Measurements from ENCODE around the gene ADRA2C.
A peak's percentile ranks its signal among the peaks of the same experiment; 100 is the strongest.

The ADRA2C gene

DNA sequence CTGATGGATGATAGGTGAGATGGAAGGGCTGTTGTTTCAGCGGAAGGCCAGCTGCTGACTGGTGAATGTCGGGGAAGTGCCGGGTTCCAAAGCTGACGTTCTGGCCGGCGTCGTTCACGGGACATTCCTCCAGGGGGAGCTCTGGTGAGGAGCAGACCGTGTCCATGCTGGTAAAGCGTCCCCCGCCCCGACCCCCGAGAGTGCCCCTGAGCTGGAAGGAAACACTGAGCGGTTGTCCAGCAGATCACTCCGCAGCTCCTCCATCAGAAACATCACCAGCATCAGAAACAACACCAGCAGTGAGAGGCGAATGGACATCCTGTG, 18.6 kb upstream of the ADRA2C start:
- peaks cover 16% of the 10 kb centered on the region for H3K4me1 ChIP-seq (ENCODE audit: insufficient read depth, low read length)
- H3K4me3 ChIP-seq (ENCODE audit: low read length), result no peak overlapping the region
- H3K9me3 ChIP-seq (ENCODE audit: insufficient read depth, low read depth, low read length), result peaks cover 5% of the 10 kb centered on the region; the same call in 1 of the 2 replicates
- peaks cover 40% of the 10 kb centered on the region for H3K27me3 ChIP-seq (ENCODE audit: insufficient read depth, low read length)
- 23% methylated on average over 16 of the region's 16 CpGs for WGBS
- H3K36me3 ChIP-seq (ENCODE audit: insufficient read depth, low read length), result no peaks in the 10 kb centered on the region
- no peak overlapping the region for H3K27ac ChIP-seq (ENCODE audit: low read depth, low read length)
- no peak overlapping the region for H3K9ac ChIP-seq (ENCODE audit: low read depth, low read length)

DNA sequence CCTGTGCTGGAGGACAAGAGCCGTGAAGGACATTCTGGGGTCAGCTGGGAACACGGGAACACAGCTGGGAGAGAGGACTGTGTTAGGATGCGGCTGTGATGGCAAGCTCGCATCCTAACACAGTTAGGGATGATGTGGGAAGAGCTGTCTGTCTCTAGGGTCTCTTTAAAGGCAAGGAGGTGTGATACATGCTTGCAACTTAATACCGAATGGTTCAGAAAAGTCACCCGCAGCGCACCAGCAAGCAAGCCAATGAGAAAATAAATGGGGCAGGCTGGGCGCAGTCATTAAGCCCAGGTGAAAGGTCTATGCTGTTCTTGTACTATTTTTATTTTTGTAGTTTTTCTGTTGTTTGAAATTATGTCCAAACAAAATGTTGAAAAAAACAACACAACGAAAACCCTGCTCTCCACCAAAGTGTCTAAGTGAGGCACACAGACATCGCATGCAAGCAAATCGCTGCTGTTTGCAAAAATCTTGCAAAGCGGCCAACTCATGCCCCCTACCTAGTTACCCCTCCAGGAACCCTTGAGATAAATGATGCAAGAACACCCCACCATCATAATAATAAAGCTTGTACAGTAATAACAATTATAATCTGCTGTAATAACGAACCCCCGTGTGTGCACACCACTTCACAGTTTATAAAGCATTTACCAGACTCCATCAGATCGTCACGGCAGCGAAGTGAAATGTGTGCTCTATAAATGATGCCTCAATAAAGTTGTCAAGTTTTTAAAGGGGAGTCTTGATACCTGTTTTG, 17.9 kb upstream of the ADRA2C start:
- 87% methylated on average over 17 of the region's 17 CpGs for WGBS
- no peaks in the 10 kb centered on the region for H3K9me3 ChIP-seq (ENCODE audit: insufficient read depth, low read depth, low read length)
- H3K27me3 ChIP-seq (ENCODE audit: insufficient read depth, low read length), result peaks cover 40% of the 10 kb centered on the region
- no peak overlapping the region for H3K4me3 ChIP-seq (ENCODE audit: low read length)
- peaks cover 16% of the 10 kb centered on the region for H3K4me1 ChIP-seq (ENCODE audit: insufficient read depth, low read length)
- H3K36me3 ChIP-seq (ENCODE audit: insufficient read depth, low read length), result no peaks in the 10 kb centered on the region
- no peak overlapping the region for H3K9ac ChIP-seq (ENCODE audit: low read depth, low read length)
- no peak overlapping the region for H3K27ac ChIP-seq (ENCODE audit: low read depth, low read length)

- Histone ChIP-seq H3K9me3 (ENCODE audit: insufficient read depth, low read depth, low read length) (no peaks in the 10 kb centered on the region), H3K27me3 (ENCODE audit: insufficient read depth, low read length) (peaks cover 35% of the 10 kb centered on the region), H3K27ac (ENCODE audit: low read depth, low read length) (no peak overlapping the region), H3K4me1 (ENCODE audit: insufficient read depth, low read length) (peaks cover 20% of the 10 kb centered on the region), H3K4me3 (ENCODE audit: low read length) (no peak overlapping the region), H3K36me3 (ENCODE audit: insufficient read depth, low read length) (no peaks in the 10 kb centered on the region), H3K9ac (ENCODE audit: low read depth, low read length) (no peak overlapping the region)
- WGBS, result 91% methylated on average over 12 of the region's 12 CpGs
Observed at GRCh38 chr4:3749081-3749480, 17.1 kb upstream of the ADRA2C start.

DNA sequence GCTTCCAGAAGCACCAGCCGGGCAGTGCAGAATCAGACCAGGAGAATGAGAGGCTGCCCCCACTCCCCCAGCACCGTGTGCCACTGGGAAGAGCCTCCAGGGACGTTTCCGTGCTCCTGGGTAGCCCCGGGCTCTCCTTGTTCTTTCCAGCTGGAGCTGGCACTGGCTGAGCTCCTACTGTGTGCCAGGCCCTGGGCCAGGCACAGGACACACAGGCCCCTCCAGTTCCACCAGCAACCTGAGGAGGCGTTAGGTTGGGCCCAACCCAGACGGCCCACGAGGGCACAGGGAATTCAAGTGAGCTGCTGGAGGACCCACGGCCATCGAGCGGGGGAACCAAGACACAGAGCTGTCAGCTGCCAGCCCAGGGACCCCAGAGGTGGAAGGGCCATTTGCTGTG, 15.9 kb upstream of the ADRA2C start:
- WGBS, result 90% methylated on average over 11 of the region's 11 CpGs
- no peak overlapping the region for H3K9ac ChIP-seq (ENCODE audit: low read depth, low read length)
- H3K27me3 ChIP-seq (ENCODE audit: insufficient read depth, low read length), result peaks cover 24% of the 10 kb centered on the region
- 0 out of 2 replicates have a peak, but pooled peaks cover 3% of the 10 kb centered on the region for H3K9me3 ChIP-seq (ENCODE audit: insufficient read depth, low read depth, low read length)
- no peaks in the 10 kb centered on the region for H3K36me3 ChIP-seq (ENCODE audit: insufficient read depth, low read length)
- H3K4me3 ChIP-seq (ENCODE audit: low read length), result no peak overlapping the region
- H3K27ac ChIP-seq (ENCODE audit: low read depth, low read length), result no peak overlapping the region
- H3K4me1 ChIP-seq (ENCODE audit: insufficient read depth, low read length), result peaks cover 19% of the 10 kb centered on the region

GRCh38 chr4:3752022-3752421, 14.2 kb upstream of the ADRA2C start:
- no peaks in the 10 kb centered on the region for H3K36me3 ChIP-seq (ENCODE audit: insufficient read depth, low read length)
- 89% methylated on average over 9 of the region's 9 CpGs for WGBS
- H3K9me3 ChIP-seq (ENCODE audit: insufficient read depth, low read depth, low read length), result 0 out of 2 replicates have a peak, but pooled peaks cover 3% of the 10 kb centered on the region
- H3K27ac ChIP-seq (ENCODE audit: low read depth, low read length), result no peak overlapping the region
- no peak overlapping the region for H3K9ac ChIP-seq (ENCODE audit: low read depth, low read length)
- no peak overlapping the region for H3K4me3 ChIP-seq (ENCODE audit: low read length)
- peaks cover 14% of the 10 kb centered on the region; the same call in 1 of the 2 replicates for H3K27me3 ChIP-seq (ENCODE audit: insufficient read depth, low read length)
- H3K4me1 ChIP-seq (ENCODE audit: insufficient read depth, low read length), result peaks cover 10% of the 10 kb centered on the region

GRCh38 chr4:3753726-3754412, 12.3 kb upstream of the ADRA2C start:
- WGBS, result 44% methylated on average over 19 of the region's 19 CpGs
- H3K27ac ChIP-seq (ENCODE audit: low read depth, low read length), result peak overlapping the region; percentile 84
- H3K9me3 ChIP-seq (ENCODE audit: insufficient read depth, low read depth, low read length), result 0 out of 2 replicates have a peak, but pooled peaks cover 3% of the 10 kb centered on the region

GRCh38 chr4:3756343-3757059, 9.7 kb upstream of the ADRA2C start:
- H3K4me3 ChIP-seq (ENCODE audit: low read length), result no peak overlapping the region
- H3K27ac ChIP-seq (ENCODE audit: low read depth, low read length), result no peak overlapping the region
- no peak overlapping the region for H3K9ac ChIP-seq (ENCODE audit: low read depth, low read length)
- WGBS, result 90% methylated on average over 12 of the region's 12 CpGs
- H3K9me3 ChIP-seq (ENCODE audit: insufficient read depth, low read depth, low read length), result 0 out of 2 replicates have a peak, but pooled peaks cover 3% of the 10 kb centered on the region
- H3K36me3 ChIP-seq (ENCODE audit: insufficient read depth, low read length), result no peaks in the 10 kb centered on the region
- no peaks in the 10 kb centered on the region for H3K27me3 ChIP-seq (ENCODE audit: insufficient read depth, low read length)
- H3K4me1 ChIP-seq (ENCODE audit: insufficient read depth, low read length), result peaks cover 10% of the 10 kb centered on the region

More at GRCh38 chr4:3753726-3754412, 12.3 kb upstream of the ADRA2C start:
- peak overlapping the region; percentile 57; the same call in 1 of the 2 replicates for H3K9ac ChIP-seq (ENCODE audit: low read depth, low read length)
- 0 out of 2 replicates have a peak, but pooled peaks cover 2% of the 10 kb centered on the region for H3K27me3 ChIP-seq (ENCODE audit: insufficient read depth, low read length)
- no peak overlapping the region for H3K4me3 ChIP-seq (ENCODE audit: low read length)
- H3K4me1 ChIP-seq (ENCODE audit: insufficient read depth, low read length), result peaks cover 10% of the 10 kb centered on the region
- no peaks in the 10 kb centered on the region for H3K36me3 ChIP-seq (ENCODE audit: insufficient read depth, low read length)

GRCh38 chr4:3759236-3759635, 6.9 kb upstream of the ADRA2C start:
- Histone ChIP-seq H3K27ac (ENCODE audit: low read depth, low read length) (no peak overlapping the region), H3K9me3 (ENCODE audit: insufficient read depth, low read depth, low read length) (0 out of 2 replicates have a peak, but pooled peaks cover 3% of the 10 kb centered on the region), H3K4me1 (ENCODE audit: insufficient read depth, low read length) (peaks cover 5% of the 10 kb centered on the region), H3K36me3 (ENCODE audit: insufficient read depth, low read length) (no peaks in the 10 kb centered on the region), H3K27me3 (ENCODE audit: insufficient read depth, low read length) (peaks cover 7% of the 10 kb centered on the region), H3K4me3 (ENCODE audit: low read length) (no peak overlapping the region), H3K9ac (ENCODE audit: low read depth, low read length) (no peak overlapping the region)
- 87% methylated on average over 15 of the region's 15 CpGs for WGBS

DNA sequence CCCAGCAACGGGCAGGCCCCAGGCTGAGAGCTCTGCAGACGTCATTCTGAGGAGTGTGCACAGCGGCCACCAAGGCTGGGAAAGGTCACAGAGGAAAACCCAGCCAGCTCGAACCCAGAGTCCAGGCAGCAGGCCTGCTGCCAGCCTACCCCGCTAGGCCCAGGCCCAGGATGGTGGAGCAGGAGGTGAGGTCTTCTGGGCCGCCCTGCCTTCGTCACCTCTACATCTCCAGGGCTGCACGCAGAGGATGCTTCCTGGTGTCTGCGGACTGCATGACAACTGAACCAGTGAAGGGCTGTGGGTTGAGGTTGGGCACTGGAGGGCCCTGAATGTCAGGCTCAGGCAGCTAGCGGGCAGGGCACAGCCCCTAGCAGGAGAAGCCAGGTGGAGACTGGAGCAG, 5.8 kb upstream of the ADRA2C start:
- Histone ChIP-seq H3K4me3 (ENCODE audit: low read length) (no peak overlapping the region), H3K4me1 (ENCODE audit: insufficient read depth, low read length) (no peaks in the 10 kb centered on the region), H3K9me3 (ENCODE audit: insufficient read depth, low read depth, low read length) (no peaks in the 10 kb centered on the region), H3K9ac (ENCODE audit: low read depth, low read length) (no peak overlapping the region), H3K27me3 (ENCODE audit: insufficient read depth, low read length) (peaks cover 18% of the 10 kb centered on the region), H3K36me3 (ENCODE audit: insufficient read depth, low read length) (no peaks in the 10 kb centered on the region), H3K27ac (ENCODE audit: low read depth, low read length) (no peak overlapping the region)
- WGBS, result 94% methylated on average over 10 of the region's 10 CpGs

GRCh38 chr4:3760841-3761240, 5.3 kb upstream of the ADRA2C start:
- H3K27me3 ChIP-seq (ENCODE audit: insufficient read depth, low read length), result peaks cover 19% of the 10 kb centered on the region
- no peaks in the 10 kb centered on the region for H3K36me3 ChIP-seq (ENCODE audit: insufficient read depth, low read length)
- 64% methylated on average over 5 of the region's 5 CpGs for WGBS
- no peak overlapping the region for H3K9ac ChIP-seq (ENCODE audit: low read depth, low read length)
- H3K9me3 ChIP-seq (ENCODE audit: insufficient read depth, low read depth, low read length), result no peaks in the 10 kb centered on the region
- no peak overlapping the region for H3K4me3 ChIP-seq (ENCODE audit: low read length)
- no peak overlapping the region for H3K27ac ChIP-seq (ENCODE audit: low read depth, low read length)
- no peaks in the 10 kb centered on the region for H3K4me1 ChIP-seq (ENCODE audit: insufficient read depth, low read length)

GRCh38 chr4:3762264-3762663, 3.9 kb upstream of the ADRA2C start:
- no peak overlapping the region for H3K4me3 ChIP-seq (ENCODE audit: low read length)
- no peaks in the 10 kb centered on the region for H3K9me3 ChIP-seq (ENCODE audit: insufficient read depth, low read depth, low read length)
- peaks cover 28% of the 10 kb centered on the region for H3K27me3 ChIP-seq (ENCODE audit: insufficient read depth, low read length)
- no peak overlapping the region for H3K27ac ChIP-seq (ENCODE audit: low read depth, low read length)
- 81% methylated on average over 8 of the region's 8 CpGs for WGBS
- H3K36me3 ChIP-seq (ENCODE audit: insufficient read depth, low read length), result no peaks in the 10 kb centered on the region
- H3K4me1 ChIP-seq (ENCODE audit: insufficient read depth, low read length), result no peaks in the 10 kb centered on the region
- no peak overlapping the region for H3K9ac ChIP-seq (ENCODE audit: low read depth, low read length)

Data from HUES64 (cell line).